HepG2 (cell line): Measurements from ENCODE around the gene ZDHHC14. TPM values are rescaled to one million over a fixed set of nuclear protein-coding genes. Genes with fewer than 3 reads are reported as not detected.

Experiments
- ATAC-seq: fragments of 200-7000 bp; cut with Tn5 transposase; 3 replicates; pipeline ENCODE4 v1.9.1; 2020; ENCODE audit warnings: mild to moderate bottlenecking, moderate library complexity
- BruUV-seq: library from RNA; stranded (reverse); fragments of 400-500 nt; replicated peaks from 2 replicates; lab custom pipeline; 2021; lab: Mats Ljungman, UMichigan
- CTCF ChIA-PET: fragments of 300-600 bp; formaldehyde crosslinking; extraction: SDS; loops from one replicate; lab custom pipeline; 2021; ENCODE audit warnings: low total read pairs, inconsistent platforms, low intra/inter-chr PET ratio; lab: Yijun Ruan, JAX
- POLR2A ChIA-PET: fragments of 350-600 bp; sonication (Branson Sonifier 250); formaldehyde crosslinking; loops from one replicate; lab custom pipeline; 2020; ENCODE audit warnings: antibody characterized with exemption, inconsistent platforms; lab: Yijun Ruan, JAX
- DNase-seq: peaks from one replicate; pipeline ENCODE4 v3.0.0-alpha.2; 2015; ENCODE audit warnings: low spot score
- FAIRE-seq: peaks from 3 replicates; lab custom pipeline; 2011; peaks lifted over from hg19 to GRCh38; lab: Jason Lieb, UNC
- H2AFZ ChIP-seq: one replicate; pipeline ENCODE4 v1.6.1; 2011; ENCODE audit warnings: low read length, inconsistent platforms
- H3K27ac ChIP-seq: fragments of 300-600 bp; 3 replicates; pipeline ENCODE4 v1.8.0; 2011; ENCODE audit warnings: mixed run types, mild to moderate bottlenecking, mixed read lengths, low read length, inconsistent platforms; ENCODE audit not compliant: insufficient read depth; ENCODE audit errors: extremely low read length
- H3K27me3 ChIP-seq, 2 experiments: fragments of 200-600 bp in 1 of 2; 2 replicates in 1 of 2; 3 replicates in 1 of 2; pipeline versions ENCODE4 v1.6.0 to v1.8.0; 2011; ENCODE audit warnings: low read length in 2 of 2, mild to moderate bottlenecking in 2 of 2, moderate library complexity in 2 of 2, inconsistent platforms in 1 of 2; ENCODE audit not compliant: insufficient read depth in 2 of 2, control insufficient read depth in 1 of 2
- H3K36me3 ChIP-seq, 2 experiments: fragments of 200-600 bp in 1 of 2; replicated peaks in 1 of 2; 2 replicates in 1 of 2; 3 replicates in 1 of 2; pipeline versions ENCODE4 v1.5.1 to v1.8.0; 2011; ENCODE audit warnings: low read length in 2 of 2, inconsistent platforms in 1 of 2; ENCODE audit not compliant: insufficient read depth in 2 of 2, control insufficient read depth in 1 of 2
- H3K4me1 ChIP-seq: 2 replicates; pipeline ENCODE4 v1.5.1; 2012; ENCODE audit warnings: low read length, inconsistent platforms; ENCODE audit not compliant: insufficient read depth
- H3K4me2 ChIP-seq: 2 replicates; pipeline ENCODE4 v1.6.0; 2011; ENCODE audit warnings: low read depth, low read length, inconsistent platforms
- H3K4me3 ChIP-seq, 3 experiments: fragments of 200-600 bp in 1 of 3; sonication (generic), shearing (Covaris generic) in 1 of 3; replicated peaks in 1 of 3; 2 replicates each; pipeline ENCODE4 v1.5.1; 2011 to 2016; ENCODE audit warnings: low read length in 3 of 3, inconsistent platforms in 2 of 3, low read depth in 2 of 3, mild to moderate bottlenecking in 2 of 3, control low read depth in 1 of 3, mixed read lengths in 1 of 3; ENCODE audit not compliant: insufficient read depth in 1 of 3
- H3K79me2 ChIP-seq: one replicate; pipeline ENCODE4 v1.6.1; 2011; ENCODE audit warnings: low read length, inconsistent platforms; ENCODE audit not compliant: insufficient read depth
- H3K9ac ChIP-seq: 2 replicates; pipeline ENCODE4 v1.6.0; 2011; ENCODE audit warnings: mild to moderate bottlenecking, low read depth, low read length, inconsistent platforms; ENCODE audit not compliant: insufficient read depth
- H3K9me3 ChIP-seq: 2 replicates; pipeline ENCODE4 v1.5.1; 2012; ENCODE audit warnings: mild to moderate bottlenecking, low read length
- H4K20me1 ChIP-seq: 2 replicates; pipeline ENCODE4 v1.6.0; 2011; ENCODE audit warnings: inconsistent platforms, mild to moderate bottlenecking, low read length, moderate library complexity; ENCODE audit not compliant: insufficient read depth
- ASH2L ChIP-seq: fragments of 300-600, 200-600 bp; sonication (generic); IDR thresholded peaks from 2 replicates; pipeline ENCODE4 v1.7.0; 2017; ENCODE audit warnings: low read depth, mild to moderate bottlenecking, moderate library complexity, mixed read lengths, low read length; ENCODE audit not compliant: insufficient read length
- DZIP1 ChIP-seq: sonication (generic); formaldehyde crosslinking; IDR thresholded peaks from 2 replicates; pipeline ENCODE4 v1.5.0; 2020; ENCODE audit warnings: mild to moderate bottlenecking, missing genetic modification reagents
- ESRRA ChIP-seq: sonication (generic); formaldehyde crosslinking; IDR thresholded peaks from 2 replicates; pipeline ENCODE4 v1.5.1; 2020; ENCODE audit warnings: mild to moderate bottlenecking, low read depth, missing genetic modification reagents
- FOXP1 ChIP-seq, 2 experiments: fragments of 450-650 bp in 1 of 2; IDR thresholded peaks; 2 replicates each; pipeline ENCODE4 v1.6.1; 2017 to 2018; ENCODE audit warnings: antibody characterized with exemption in 1 of 2
- MTF2 ChIP-seq: sonication (generic); formaldehyde crosslinking; IDR thresholded peaks from 2 replicates; pipeline ENCODE4 v1.5.0; 2020; ENCODE audit warnings: missing genetic modification reagents, borderline replicate concordance
- NFIC ChIP-seq: IDR thresholded peaks from 2 replicates; pipeline ENCODE4 v1.6.1; 2012; ENCODE audit warnings: mild to moderate bottlenecking, low read length, inconsistent platforms
- RFX3 ChIP-seq: IDR thresholded peaks from 2 replicates; pipeline ENCODE4 v1.6.1; 2016; ENCODE audit warnings: missing biosample characterization, missing genetic modification reagents
- SMARCC2 ChIP-seq: fragments of 450-650 bp; IDR thresholded peaks from 2 replicates; pipeline ENCODE4 v1.6.1; 2017; ENCODE audit warnings: antibody characterized with exemption, mild to moderate bottlenecking
- THAP8 ChIP-seq: sonication (generic); formaldehyde crosslinking; IDR thresholded peaks from 2 replicates; pipeline ENCODE4 v1.5.1; 2020; ENCODE audit warnings: missing genetic modification reagents, mild to moderate bottlenecking, borderline replicate concordance
- ZBTB25 ChIP-seq: IDR thresholded peaks from 2 replicates; pipeline ENCODE4 v1.6.1; 2018; ENCODE audit warnings: missing genetic modification reagents
- ZNF280B ChIP-seq: sonication (generic); formaldehyde crosslinking; IDR thresholded peaks from 2 replicates; pipeline ENCODE4 v1.5.0; 2020; ENCODE audit warnings: missing genetic modification reagents, mild to moderate bottlenecking, borderline replicate concordance
- ZNF317 ChIP-seq: sonication (generic); formaldehyde crosslinking; IDR thresholded peaks from 2 replicates; pipeline ENCODE4 v1.5.0; 2020; ENCODE audit warnings: mild to moderate bottlenecking, missing genetic modification reagents
- ZNF572 ChIP-seq: sonication (generic); formaldehyde crosslinking; IDR thresholded peaks from 2 replicates; pipeline ENCODE4 v1.5.1; 2020; ENCODE audit warnings: mild to moderate bottlenecking, missing genetic modification reagents
- ZNF639 ChIP-seq: conservative IDR thresholded peaks from 2 replicates; pipeline ENCODE4 v1.6.1; 2018; ENCODE audit warnings: missing genetic modification reagents
- ZNF749 ChIP-seq: sonication (generic); formaldehyde crosslinking; IDR thresholded peaks from 2 replicates; pipeline ENCODE4 v1.8.0; 2022; ENCODE audit warnings: mild to moderate bottlenecking, missing genetic modification reagents, moderate library complexity, borderline replicate concordance
- ZNF83 ChIP-seq: sonication (generic); formaldehyde crosslinking; IDR thresholded peaks from 2 replicates; pipeline ENCODE4 v1.4.0; 2020; ENCODE audit warnings: missing genetic modification reagents, mild to moderate bottlenecking, borderline replicate concordance
- ZNF850 ChIP-seq: sonication (generic); formaldehyde crosslinking; conservative IDR thresholded peaks from 2 replicates; pipeline ENCODE4 v1.9.0; 2021; ENCODE audit warnings: mild to moderate bottlenecking, missing genetic modification reagents
- WGBS: methylation state at CpG from one replicate; pipeline ENCODE4 v1.1.6; 2017; ENCODE audit warnings: low lambda C conversion rate; 5-methylcytosine and 5-hydroxymethylcytosine counted together
- in situ Hi-C: cut with HindIII; loops from 2 replicates; pipeline ENCODE4 v1.10.0; 2017; ENCODE audit warnings: low pct_unique_long_range_greater_than_20kb; ENCODE audit not compliant: extremely low pct_ligation_motif_present
- intact Hi-C: fragments of 100-400 bp; cut with micrococcal nuclease; formaldehyde crosslinking; loops from one replicate; pipeline ENCODE4 v1.10.0; 2022; ENCODE audit not compliant: unreplicated experiment
- polyA plus RNA-seq, 8 experiments: library from polyadenylated mRNA; depleted of rRNA in 3 of 8; stranded (reverse) in 7 of 8; unstranded in 1 of 8; fragments of >200 nt; fragmentation: Illumina TruSeq in 4 of 8; extraction: Trizol in 4 of 8; gene quantifications; 2 replicates each; pipeline versions ENCODE4 v1.2.1 to v1.2.3, GENCODE V29; 2011 to 2016; ENCODE audit warnings: low read depth in 4 of 8, missing spikeins in 1 of 8, mixed read lengths in 1 of 8; ENCODE audit not compliant: insufficient read depth in 1 of 8
- total RNA-seq, 5 experiments: library from RNA; depleted of rRNA; stranded (reverse); fragments of >200 nt; fragmentation: Illumina TruSeq; extraction: Trizol; gene quantifications; 2 replicates each; pipeline ENCODE4 v1.2.3, GENCODE V29; 2016; ENCODE audit warnings: low read depth in 1 of 5

ZDHHC14 gene
- total and polyA plus RNA-seq, 2 of the 13 experiments (the other 11 are each of a cell fraction or from before 2014, with no cell fraction given), result 3.7 to 9.5 TPM

GRCh38 chr6:157563611-157564284 is 182.8 kb downstream of the ZDHHC14 start:
- FAIRE-seq (no peak), DNase-seq (no peak), ATAC-seq (peak; percentile 25; the same call in 2 of the 3 replicates)
- Histone ChIP-seq H3K79me2 (no peaks in the 10 kb centered on the region), H4K20me1 (no peaks in the 10 kb centered on the region), H3K9ac (no peak overlapping the region), H2AFZ (no peak overlapping the region), H3K9me3 (peaks cover 28% of the 10 kb centered on the region), H3K4me2 (no peak overlapping the region), H3K4me3 (no peak overlapping the region), H3K36me3 (peaks cover 0 to 2% of the 10 kb centered on the region in 2 experiments; a peak in 2 of 5 replicates), H3K27me3 (no peaks in the 10 kb centered on the region), H3K27ac (no peak overlapping the region), H3K4me1 (peaks cover 3% of the 10 kb centered on the region)
- BruUV-seq, result no TSS peak
- ChIA-PET CTCF (no interaction called here), POLR2A (no interaction called here)
- 94% methylated on average over 8 of the region's 8 CpGs for WGBS
- in situ Hi-C loops (no loop called here), intact Hi-C loops (no loop called here)
- no peak for TF ChIP-seq DZIP1
- TF ChIP-seq SMARCC2, result no peak
- no peak for TF ChIP-seq ZNF83 (CRISPR knock-in tag)
- no peak for TF ChIP-seq ZNF749 (CRISPR knock-in tag)
- no peak for TF ChIP-seq FOXP1 (IDR thresholded peaks at IDR 0.05)
- TF ChIP-seq FOXP1 (CRISPR knock-in tag; IDR thresholded peaks at IDR 0.05), result no peak
- TF ChIP-seq RFX3, result no peak
- no peak for TF ChIP-seq ZNF850 (CRISPR knock-in tag)
- no peak for TF ChIP-seq ESRRA
- no peak for TF ChIP-seq ASH2L
- TF ChIP-seq THAP8, result no peak
- TF ChIP-seq MTF2, result no peak
- TF ChIP-seq ZNF317 (CRISPR knock-in tag), result no peak
- TF ChIP-seq ZBTB25 (CRISPR knock-in tag), result no peak
- TF ChIP-seq ZNF639 (CRISPR knock-in tag), result no peak
- TF ChIP-seq ZNF280B, result no peak
- TF ChIP-seq NFIC, result no peak
- no peak for TF ChIP-seq ZNF572
